Testis (tissue), 5 donors: Measurements from ENCODE around the gene EYS. TPM values are rescaled to one million over a fixed set of nuclear protein-coding genes. Genes with fewer than 3 reads are reported as not detected.

ENCODE experiments used
- DNase-seq: peaks from one replicate; pipeline ENCODE4 v3.0.0-alpha.2; 2019
- H3K27ac ChIP-seq, 2 donors: fragments of 200-600 bp; sonication (generic); one replicate each; pipeline ENCODE4 v1.5.1; 2019
- H3K27me3 ChIP-seq: fragments of 200-600 bp; sonication (generic); one replicate; pipeline ENCODE4 v1.5.1; 2019
- H3K36me3 ChIP-seq: fragments of 200-600 bp; sonication (generic); one replicate; pipeline ENCODE4 v1.5.1; 2017; ENCODE audit warnings: low read depth; ENCODE audit errors: missing control alignments
- H3K4me1 ChIP-seq: fragments of 200-600 bp; sonication (generic); one replicate; pipeline ENCODE4 v1.5.1; 2019
- H3K4me3 ChIP-seq, 2 donors: fragments of 200-600 bp; sonication (generic); one replicate each; pipeline ENCODE4 v1.5.1; 2017 to 2019
- H3K9me3 ChIP-seq: fragments of 200-600 bp; sonication (generic); one replicate; pipeline ENCODE4 v1.5.1; 2017
- POLR2A ChIP-seq: fragments of 450-650 bp; IDR thresholded peaks from one replicate; pipeline ENCODE4 v1.6.1; 2017; ENCODE audit warnings: antibody characterized with exemption, mild to moderate bottlenecking, moderate library complexity
- WGBS, 2 donors: methylation state at CpG; one replicate each; pipeline ENCODE4 v1.1.5; 2018; 5-methylcytosine and 5-hydroxymethylcytosine counted together
- intact Hi-C: fragments of 100-400 bp; cut with DNase I; formaldehyde crosslinking; loops from one replicate; pipeline ENCODE4 v1.15.1; 2023; ENCODE audit warnings: low total_unique reads
- long read RNA-seq, 2 donors: transcript quantifications; one replicate each; lab custom pipeline, GENCODE V29; 2026
- polyA plus RNA-seq: library from polyadenylated mRNA; stranded (reverse); fragments of 350-450 nt; fragmentation: Illumina TruSeq; extraction: RNeasy Lipid Tissue Mini Kit (QIAGEN cat#74804); gene quantifications from one replicate; pipeline ENCODE4 v1.2.3, GENCODE V29; 2014; ENCODE audit warnings: low read depth, low replicate concordance; ENCODE audit not compliant: insufficient read depth
- total RNA-seq, 2 donors: library from RNA; depleted of rRNA; stranded (reverse); fragments of >200 nt; gene quantifications; one replicate each; pipeline ENCODE4 v1.2.3, GENCODE V29; 2016
- TF ChIP-seq, protein P1 (sequence below), 3 experiments: fragments of 450-650 bp in 2 of 3; fragments of 200-600 bp in 1 of 3; sonication (generic) in 1 of 3; IDR thresholded peaks; one replicate each; pipeline ENCODE4 v1.5.1; 2016 to 2019; ENCODE audit warnings: antibody characterized with exemption in 3 of 3, mild to moderate bottlenecking in 2 of 3, moderate library complexity in 1 of 3

The EYS gene
- total RNA-seq (1 to 10 TPM; 1.3 to 2.6 TPM), polyA plus RNA-seq (2.8 TPM)
- long read RNA-seq, donor 1: 0 reads
- long read RNA-seq, donor 2: 0 reads

DNA sequence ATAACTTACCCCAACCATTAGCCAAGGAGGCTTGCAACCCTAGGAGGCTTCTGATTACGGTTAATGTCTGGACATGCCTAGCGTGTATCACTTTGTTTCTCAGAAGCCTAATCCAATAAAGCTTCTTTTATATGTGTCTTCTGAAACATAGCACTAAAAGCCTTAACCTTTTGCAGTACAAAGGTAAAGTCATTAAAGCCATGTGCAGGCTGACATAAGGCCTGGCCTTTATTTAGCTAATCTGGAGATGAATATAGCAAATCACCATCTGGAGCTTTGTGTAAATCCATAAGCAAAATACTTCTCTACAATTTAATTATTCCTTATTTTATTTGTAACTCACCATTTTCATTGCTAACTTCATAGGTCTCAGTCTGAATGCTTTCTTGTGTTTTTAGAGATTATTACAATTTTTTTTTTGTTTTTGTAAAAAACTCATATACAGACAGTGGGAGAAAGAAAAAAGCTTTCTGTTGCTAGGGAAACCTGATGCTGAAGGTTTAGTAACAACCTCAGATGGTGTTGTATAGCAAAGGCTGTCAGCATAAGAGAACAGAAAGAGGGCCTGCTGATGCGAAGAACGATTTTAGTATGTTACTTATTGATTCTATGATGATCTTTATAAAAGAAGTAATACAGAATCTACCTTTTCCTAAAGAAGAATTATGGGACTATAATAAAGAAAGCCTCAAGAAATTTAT lies at the start of gene EYS:
EYS (minus strand) TSS at position 101 of the 701 bp plus-strand sequence. CDS start 211,816 bp downstream, outside the sequence.
- no peaks in the 10 kb centered on the region for H3K9me3 ChIP-seq
- no peaks in the 10 kb centered on the region for H3K27me3 ChIP-seq
- no peak within 1 kb of the TSS for H3K27ac ChIP-seq
- no peak within 1 kb of the TSS for H3K4me3 ChIP-seq
- 89% methylated on average over 4 of the region's 4 CpGs for WGBS, 2 donors
- DNase-seq: no peak
- TF ChIP-seq, protein P1, sequence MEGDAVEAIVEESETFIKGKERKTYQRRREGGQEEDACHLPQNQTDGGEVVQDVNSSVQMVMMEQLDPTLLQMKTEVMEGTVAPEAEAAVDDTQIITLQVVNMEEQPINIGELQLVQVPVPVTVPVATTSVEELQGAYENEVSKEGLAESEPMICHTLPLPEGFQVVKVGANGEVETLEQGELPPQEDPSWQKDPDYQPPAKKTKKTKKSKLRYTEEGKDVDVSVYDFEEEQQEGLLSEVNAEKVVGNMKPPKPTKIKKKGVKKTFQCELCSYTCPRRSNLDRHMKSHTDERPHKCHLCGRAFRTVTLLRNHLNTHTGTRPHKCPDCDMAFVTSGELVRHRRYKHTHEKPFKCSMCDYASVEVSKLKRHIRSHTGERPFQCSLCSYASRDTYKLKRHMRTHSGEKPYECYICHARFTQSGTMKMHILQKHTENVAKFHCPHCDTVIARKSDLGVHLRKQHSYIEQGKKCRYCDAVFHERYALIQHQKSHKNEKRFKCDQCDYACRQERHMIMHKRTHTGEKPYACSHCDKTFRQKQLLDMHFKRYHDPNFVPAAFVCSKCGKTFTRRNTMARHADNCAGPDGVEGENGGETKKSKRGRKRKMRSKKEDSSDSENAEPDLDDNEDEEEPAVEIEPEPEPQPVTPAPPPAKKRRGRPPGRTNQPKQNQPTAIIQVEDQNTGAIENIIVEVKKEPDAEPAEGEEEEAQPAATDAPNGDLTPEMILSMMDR (IDR thresholded peaks at IDR 0.05): no peak
- no peak for TF ChIP-seq POLR2A
- H3K4me1 ChIP-seq: no peaks in the 10 kb centered on the region
- intact Hi-C loops: no loop called here
- no peaks in the 10 kb centered on the region for H3K36me3 ChIP-seq

- Histone ChIP-seq H3K4me1 (no peaks in the 10 kb centered on the region), H3K36me3 (no peaks in the 10 kb centered on the region), H3K9me3 (no peaks in the 10 kb centered on the region), H3K4me3 (no peak overlapping the region), H3K27ac (no peak overlapping the region), H3K27me3 (no peaks in the 10 kb centered on the region)
- intact Hi-C loops: no loop called here
- DNase-seq: no peak
- no peak for TF ChIP-seq POLR2A
- TF ChIP-seq, protein P1 (IDR thresholded peaks at IDR 0.05): no peak
- WGBS, 2 donors: 69 to 100% methylated on average over 4 of the region's 4 CpGs
These were observed 39.3 kb upstream of the EYS start for GRCh38 chr6:65746302-65746701.

- Histone ChIP-seq H3K4me3 (no peak overlapping the region), H3K27ac (no peak overlapping the region), H3K9me3 (no peaks in the 10 kb centered on the region), H3K36me3 (no peaks in the 10 kb centered on the region), H3K4me1 (no peaks in the 10 kb centered on the region), H3K27me3 (no peaks in the 10 kb centered on the region)
- no peak for DNase-seq
- TF ChIP-seq, protein P1 (IDR thresholded peaks at IDR 0.05): no peak
- no peak for TF ChIP-seq POLR2A
- 90% methylated on average over 2 of the region's 2 CpGs; no CpG with 5 or more reads in 1 of the 2 donors for WGBS, 2 donors
- intact Hi-C loops: no loop called here
These were observed 38.6 kb upstream of the EYS start for GRCh38 chr6:65745614-65746013.

DNA sequence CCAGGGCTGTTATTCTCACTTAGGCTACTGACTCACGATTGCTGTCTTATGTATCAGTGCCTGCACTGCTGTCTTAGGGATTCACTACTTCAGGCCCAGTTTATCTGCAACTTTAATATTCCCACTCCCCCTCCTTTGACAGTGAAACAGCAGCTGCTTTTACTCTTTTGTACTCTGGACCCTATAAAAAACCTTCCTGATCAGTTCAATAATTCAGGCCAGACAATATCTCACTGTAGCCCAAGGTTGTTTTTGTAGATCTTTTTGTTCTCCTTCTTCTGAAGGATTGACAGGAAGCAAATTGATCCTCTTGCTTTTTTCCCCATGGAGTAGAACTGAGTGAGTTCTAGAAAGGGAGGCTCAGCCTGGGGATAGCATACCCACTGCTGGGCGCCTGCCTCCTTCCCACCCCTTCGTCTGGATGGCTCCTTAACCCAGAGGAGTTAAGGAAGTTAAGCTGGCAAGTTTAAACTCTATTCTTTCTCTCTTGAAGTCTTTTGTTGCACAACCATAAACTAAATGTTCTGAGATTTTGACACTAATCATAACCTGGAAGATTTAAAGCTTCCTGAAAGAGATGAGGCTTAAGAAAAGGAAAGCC lies 22.0 kb upstream of the EYS start:
- no peak for DNase-seq
- no peaks in the 10 kb centered on the region for H3K27me3 ChIP-seq
- H3K27ac ChIP-seq: no peak overlapping the region
- H3K9me3 ChIP-seq: no peaks in the 10 kb centered on the region
- 49 to 64% methylated on average over 3 of the region's 3 CpGs for WGBS, 2 donors
- TF ChIP-seq, protein P1 (IDR thresholded peaks at IDR 0.05): no peak
- intact Hi-C loops: no loop called here
- H3K36me3 ChIP-seq: no peaks in the 10 kb centered on the region
- H3K4me3 ChIP-seq: no peak overlapping the region
- H3K4me1 ChIP-seq: no peaks in the 10 kb centered on the region
